Measurements from ENCODE around the gene ITPR1.

ITPR1 gene

DNA sequence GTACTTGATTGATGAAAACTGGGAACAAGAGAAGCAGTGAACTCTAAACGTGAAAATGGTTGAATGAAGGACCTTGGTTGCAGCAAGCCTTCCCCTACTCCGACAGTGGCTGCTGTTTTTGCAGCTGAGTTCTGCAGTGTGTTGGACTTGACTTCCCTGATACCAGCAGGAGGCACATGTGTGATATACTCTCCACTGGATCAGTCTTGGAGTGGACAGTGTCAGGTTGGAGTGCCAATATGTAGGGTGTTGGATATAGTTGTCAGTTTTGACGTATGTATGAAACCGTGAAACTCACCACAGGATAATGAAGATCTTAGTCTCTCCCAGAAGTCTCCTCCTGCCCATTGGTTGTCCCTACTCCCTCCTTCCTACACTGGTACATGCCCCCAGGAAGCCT, 106.5 kb downstream of the ITPR1 start:
- DNase-seq = no peak

DNA sequence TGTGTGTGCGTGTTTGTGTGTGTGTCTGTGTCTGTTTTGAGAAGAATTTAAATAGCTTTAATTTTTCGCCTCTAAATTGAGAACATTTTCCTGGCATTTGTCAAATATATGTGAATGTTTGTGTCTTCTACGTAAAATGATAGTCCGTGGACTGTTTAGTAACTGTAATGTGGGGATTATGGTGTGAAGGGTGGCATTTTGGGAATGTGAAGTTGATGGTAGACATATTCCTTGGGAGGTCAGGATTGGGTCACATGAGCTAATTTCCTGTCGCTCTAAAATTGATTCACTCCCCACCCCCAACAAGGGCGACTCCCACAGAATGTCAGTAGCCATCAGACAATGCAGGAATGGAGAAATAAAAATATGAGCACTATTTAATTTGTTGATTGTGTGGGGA, 107.3 kb downstream of the ITPR1 start:
- DNase-seq = no peak

DNA sequence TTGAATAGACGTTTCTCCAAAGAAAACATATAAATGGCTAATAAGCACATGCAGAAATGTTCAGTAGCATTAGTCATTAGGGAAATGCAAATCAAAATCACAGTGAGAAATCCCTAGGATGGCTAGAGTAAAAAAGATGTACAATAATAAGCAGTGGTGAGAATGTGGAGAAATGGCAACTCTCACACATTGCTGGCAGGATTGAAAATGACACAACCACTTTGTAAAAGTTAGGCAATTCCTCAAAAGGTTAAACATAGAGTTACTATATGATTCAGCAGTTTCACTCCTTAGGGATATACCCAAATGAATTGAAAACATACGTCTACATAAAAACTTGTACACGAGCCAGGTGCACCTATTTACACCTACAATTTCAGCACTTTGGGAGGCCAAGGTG, 108.7 kb downstream of the ITPR1 start:
- DNase-seq = no peak

DNA sequence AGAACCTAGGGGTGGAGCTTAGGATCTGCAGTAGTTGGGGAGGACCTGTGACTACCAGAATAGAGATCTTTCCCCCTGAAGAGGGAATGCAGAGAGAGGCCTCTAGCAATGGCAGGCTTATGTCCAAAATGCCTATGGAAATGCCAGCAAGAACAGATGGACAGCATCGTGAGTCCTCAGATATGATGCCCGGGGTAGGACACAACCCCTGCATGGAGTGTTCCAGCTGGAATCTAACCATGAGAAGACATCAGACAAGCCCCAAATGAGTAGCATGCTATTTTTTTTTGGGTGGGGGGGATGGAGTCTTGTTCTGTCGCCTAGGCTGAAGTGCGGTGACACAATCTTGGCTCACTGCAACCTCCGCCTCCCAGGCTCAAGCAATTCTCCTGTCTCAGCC, 111.5 kb downstream of the ITPR1 start:
- DNase-seq = no peak

DNA sequence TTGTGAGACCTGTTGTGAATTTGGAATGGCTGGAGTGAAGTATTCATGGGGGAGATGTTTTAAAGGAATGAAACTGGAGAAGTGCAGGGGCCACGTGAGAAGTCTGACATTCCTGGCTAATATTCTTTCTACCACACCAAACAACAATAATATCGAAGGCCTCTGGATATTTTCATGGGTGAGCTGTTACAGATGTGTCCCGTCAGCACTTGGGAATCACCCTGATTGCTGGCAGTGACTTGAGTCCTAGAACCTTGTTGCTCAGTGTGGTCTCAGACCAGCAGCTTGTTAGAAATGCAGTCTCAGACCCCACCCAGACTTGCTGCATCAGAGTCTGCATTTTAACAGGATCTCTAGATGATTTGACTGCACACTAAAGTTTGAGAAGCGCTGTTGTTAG, 113.8 kb downstream of the ITPR1 start:
- DNase-seq = no peak

DNA sequence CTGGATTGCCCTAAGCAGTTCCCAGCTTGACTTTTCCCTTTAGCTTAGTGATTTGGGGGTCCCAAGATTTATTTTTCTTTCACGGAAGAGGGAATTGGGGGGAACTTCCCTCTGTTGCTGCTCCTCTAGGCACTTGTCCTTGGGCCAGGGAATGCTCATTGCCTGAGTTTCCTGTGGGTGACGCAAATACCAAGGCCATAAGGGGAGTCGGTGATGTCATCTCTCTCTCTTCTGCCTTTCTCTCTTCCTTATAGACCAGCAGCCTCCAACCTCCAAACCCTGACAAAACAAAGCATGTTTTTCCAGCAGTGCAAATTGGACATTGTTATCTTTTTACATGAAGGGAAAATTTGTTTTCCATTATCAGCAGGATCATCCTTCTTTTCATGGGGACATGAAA, 120.2 kb downstream of the ITPR1 start:
- DNase-seq = no peak

DNA sequence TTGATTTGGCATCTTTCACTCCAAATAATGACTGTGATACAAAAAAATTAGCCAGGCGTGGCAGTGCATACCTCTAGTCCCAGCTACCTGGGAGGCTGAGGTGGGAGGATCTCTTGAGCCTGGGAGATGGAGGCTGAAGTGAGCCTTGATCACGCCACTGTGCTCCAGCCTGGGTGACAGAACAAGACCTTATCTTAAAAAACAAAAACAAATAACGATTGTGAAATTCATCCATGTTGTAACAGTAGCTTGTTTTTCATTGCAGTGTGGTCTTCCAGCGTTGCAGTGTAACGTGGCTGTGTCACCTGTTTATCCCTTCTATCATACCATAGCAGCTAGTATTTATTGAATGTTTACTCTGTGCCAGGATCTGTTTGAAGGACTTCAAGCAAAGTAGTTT, 120.9 kb downstream of the ITPR1 start:
- DNase-seq = no peak

DNA sequence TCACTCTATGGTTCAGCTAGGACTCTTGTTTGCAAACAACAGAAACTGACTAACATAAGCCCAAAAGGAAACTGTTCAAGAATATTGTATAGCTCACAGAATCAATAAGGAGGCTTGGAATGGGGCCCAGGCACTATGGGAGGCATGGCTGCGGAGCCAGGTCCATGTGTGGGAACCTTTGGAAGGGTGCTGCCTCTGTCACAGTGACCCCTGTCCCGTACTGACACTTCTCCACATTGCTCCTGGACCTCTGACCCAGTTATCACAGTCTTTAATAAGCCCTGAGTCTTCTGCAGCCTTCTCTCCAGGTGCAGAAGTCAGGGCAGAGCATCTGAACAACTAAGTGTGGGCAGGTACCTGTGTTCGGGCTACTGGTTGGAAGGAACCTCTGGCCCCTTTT, 121.8 kb downstream of the ITPR1 start:
- DNase-seq = no peak

DNA sequence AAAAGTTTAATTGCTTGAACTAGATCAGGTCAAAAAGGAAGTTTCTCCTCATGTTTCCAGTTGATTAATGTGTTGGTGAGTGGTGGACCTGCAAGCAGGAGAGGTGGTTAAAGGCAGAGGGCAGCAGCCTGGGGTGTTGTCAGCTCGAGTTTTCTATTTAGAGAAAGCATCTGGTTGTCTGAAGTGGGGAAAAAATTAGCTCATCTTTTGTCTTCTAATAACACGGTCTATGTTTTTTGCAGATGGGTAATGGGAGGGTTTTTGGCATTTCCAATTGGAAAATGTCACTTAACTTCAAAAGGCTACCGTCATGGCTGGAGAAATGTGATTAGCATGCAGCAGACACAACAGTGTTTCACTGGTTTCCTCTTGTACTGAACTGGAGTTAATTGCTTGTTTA, 122.6 kb downstream of the ITPR1 start:
- no peak for DNase-seq

DNA sequence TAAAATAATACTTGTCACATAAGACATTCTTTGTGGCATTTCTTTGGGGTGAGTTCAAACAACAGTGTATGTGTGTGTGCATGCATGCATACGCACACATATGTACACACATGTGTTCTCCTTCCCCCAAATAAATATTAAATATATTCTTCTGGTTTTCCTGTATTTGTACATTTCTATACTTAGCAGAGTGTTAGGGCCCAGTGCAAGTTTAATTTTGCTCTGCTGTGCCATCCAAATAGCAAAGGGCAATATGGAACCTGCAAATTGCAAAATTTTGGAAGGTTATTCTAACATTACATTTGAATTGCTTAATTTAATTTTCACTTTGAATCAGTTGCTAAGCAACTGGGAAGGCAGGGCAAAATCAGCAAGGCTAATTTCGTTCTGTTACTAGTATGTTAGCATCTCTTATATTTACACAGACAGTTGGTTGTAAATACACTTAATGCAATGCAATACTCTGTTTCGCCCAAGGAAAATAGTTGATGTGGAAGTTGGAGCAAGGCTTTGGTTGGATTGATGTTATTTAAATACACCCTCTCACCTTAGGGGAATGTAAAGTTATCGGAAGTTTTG, 130.4 kb downstream of the ITPR1 start:
- no peak for DNase-seq

DNA sequence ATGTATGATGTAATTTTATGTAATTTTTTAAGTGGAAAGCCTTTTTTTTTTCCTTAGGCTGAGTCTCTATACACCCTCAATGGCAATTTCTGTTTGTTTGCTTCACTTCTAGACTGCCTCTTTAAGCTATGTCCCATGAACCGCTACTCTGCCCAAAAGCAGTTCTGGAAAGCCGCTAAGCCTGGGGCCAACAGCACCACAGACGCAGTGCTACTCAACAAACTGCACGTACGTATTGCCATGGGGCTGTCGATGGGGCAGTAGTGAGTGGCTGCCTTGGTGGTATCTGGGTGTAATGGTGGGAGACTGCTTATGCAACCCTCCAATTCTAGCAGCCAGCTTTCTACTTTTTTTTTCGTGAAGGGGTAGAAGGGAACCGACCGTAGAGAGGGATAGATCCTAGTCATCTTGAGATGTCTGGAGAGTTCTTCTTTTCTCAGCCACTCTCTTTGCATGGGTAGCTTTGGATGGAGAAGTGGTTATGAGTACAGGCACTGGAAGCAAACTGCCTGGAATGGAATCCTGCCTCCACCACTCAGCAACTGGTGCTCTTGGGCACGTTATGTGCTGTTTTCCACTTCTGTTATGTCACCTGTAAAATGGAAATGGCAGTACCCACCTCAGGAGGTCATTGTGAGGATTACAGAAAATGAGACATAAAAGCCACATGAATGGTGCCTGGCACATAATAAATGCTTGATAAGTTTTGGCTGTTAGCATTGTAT, 134.7 kb downstream of the ITPR1 start:
- no peak for DNase-seq

DNA sequence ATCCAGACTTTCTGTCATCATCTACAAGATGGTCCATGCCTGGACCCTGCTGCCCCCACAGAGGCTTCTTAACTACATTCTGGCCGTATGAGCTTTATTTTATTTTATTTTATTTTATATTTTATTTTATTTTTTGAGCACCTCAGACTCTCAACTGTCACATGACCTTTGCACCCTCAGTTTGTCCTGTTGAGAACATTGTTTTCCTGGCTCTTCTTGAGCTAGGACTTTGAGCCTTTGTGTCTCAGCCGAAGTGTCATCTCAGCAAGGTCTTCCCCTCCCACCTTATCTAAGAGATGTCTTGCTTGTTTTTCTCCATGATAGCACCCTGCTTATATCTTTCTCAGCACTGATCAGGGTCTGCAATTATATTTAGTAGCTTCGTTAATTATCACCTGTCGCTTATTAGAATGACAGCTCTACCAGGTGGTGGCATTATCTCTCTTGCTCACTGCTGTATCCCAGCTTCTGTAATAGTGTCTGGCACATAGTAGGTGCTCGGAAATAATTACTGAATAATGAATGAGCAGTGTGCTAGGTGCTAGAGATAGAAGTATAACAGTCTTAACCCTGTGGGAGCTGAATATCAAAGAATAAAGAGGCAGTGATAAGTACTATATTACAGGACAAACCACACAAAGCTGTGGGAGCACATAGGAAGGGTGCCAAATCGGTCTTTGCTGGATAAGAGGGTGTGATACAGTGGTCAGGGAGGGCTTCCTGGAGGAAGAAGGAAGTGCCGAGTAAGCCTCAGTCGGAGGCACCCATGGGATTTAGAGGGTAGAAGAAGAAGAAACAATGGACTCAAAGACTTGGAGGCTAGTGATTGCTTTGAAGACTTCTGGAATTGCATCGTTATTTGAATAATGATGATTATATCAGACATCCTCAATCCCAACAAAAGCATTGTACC, 136.2 kb downstream of the ITPR1 start:
- no peak for DNase-seq

DNA sequence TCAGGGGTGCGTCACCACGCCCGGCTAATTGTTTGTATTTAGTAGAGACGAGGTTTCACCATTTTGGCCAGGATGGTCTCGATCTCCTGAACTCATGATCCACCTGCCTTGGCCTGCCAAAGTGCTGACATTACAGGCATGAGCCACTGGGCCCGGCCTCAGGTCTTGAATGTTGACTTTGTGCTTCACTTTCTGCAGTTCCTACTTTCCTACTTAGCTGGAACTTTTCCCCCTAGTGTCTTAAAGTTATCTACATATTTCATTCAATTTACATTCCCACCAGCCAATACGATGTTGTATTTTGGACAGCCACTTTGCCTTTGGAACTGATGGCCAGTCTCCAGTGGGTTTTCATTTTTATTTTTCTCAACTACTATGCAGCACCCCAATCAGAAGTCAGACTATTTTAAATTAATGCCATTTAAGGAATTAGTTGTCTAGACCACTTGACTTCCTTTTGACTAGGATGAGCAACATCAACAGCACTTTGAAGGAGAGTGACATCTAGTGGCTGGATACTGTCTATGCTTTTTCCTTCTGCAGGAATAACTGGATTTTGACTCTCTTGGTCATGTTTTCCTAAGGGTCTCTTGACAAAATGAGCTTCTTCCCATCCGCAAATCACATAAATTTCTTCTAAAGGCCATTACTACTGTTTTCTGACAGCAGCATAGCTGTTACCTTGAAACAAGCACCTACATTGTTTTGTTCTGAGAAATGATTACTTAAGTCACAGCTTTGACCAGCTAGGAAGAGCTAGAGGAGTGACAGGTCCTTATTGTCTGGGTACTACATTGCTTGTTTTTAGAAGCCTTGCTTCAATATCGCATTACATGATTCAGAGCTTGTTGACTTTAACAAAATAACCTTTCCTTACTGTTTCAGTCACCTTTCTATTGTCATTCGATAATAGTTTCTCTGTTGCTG, 140.2 kb downstream of the ITPR1 start:
- DNase-seq = peak; percentile 18

DNA sequence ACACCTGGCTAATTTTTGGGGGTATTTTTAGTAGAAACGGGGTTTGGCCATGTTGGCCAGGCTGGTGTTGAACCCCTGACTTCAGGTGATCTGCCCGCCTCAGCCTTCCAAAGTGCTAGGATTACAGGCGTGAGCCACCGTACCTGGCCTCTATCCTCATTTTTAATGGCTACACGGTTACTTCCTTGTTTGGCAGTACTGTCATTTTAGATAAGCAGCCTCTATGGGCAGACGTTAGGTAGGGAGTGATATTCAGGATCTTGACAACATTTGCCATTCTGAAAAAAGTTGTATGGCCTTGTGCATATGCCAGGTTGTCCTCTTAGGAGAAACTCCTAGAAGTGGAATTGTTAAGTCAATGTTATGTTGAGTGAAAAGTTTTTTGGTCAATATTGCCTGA, 141.7 kb downstream of the ITPR1 start:
- no peak for DNase-seq

DNA sequence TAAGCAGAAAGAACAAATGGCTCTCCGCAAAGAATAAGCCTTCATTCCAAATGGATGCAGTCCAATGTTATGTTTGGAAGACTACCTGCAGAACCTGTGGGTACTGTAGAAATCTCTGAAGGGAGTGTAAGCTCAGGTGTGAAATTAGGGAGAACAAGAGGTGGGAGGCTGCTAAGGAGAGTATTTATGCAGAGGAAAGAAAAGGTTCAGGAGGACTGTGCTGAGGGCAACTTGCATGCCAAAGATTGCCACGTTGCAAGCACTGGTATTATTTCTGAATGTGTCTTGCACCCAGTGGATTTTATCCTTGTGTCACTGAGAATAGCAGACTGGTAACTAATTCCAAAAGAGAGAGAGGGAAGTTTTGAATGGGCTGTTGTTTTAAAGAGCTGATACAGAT, 144.1 kb downstream of the ITPR1 start:
- no peak for DNase-seq

DNA sequence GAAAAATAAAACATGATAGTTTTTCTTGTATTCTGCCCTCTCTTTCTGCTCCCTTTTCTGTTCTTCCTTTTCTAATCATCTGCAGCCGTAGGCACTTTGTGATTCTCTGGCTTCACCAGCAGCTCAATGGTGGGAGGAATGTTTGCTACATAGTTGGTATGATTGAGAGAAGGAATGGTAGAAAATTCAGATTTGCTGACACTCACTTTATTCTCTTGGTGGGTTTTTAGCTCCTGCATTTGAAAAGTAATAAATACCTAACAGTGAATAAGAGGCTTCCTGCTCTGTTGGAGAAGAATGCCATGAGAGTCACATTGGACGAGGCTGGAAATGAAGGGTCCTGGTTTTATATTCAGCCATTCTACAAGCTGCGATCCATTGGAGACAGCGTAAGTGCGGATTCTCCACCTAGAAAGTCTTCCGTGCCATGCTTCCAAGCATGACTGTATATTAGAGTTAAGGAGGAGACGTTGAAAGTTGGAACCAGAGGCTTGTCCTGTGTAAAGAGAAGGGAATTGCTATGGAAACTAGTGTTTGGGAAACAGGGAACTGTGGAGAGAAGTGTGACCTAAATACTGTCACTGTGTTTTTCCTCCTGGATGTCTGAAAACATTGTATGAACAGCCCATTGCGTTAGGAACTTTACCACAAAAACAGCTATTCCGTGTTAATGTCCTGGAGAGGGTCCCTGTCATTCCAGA, 148.9 kb downstream of the ITPR1 start:
- DNase-seq = no peak

DNA sequence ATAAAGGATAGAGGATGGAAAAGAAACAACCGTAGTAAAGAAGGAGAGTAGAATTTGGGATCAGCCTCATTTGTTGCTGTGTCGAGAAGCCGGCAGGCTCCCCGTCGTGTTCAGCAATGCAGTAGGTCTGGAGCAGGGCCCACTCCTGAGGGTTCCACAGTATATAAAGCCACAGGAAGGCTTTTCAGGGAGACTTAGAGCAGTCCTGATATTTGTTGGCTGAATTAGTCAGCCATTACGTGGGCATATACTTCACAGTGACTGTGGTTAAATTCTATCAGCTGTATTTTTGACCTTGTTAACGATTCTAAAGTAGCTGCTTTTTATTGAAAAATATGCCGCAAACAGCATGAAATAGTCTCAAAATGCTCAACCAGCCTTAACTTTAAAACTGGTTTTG, 149.5 kb downstream of the ITPR1 start:
- no peak for DNase-seq

DNA sequence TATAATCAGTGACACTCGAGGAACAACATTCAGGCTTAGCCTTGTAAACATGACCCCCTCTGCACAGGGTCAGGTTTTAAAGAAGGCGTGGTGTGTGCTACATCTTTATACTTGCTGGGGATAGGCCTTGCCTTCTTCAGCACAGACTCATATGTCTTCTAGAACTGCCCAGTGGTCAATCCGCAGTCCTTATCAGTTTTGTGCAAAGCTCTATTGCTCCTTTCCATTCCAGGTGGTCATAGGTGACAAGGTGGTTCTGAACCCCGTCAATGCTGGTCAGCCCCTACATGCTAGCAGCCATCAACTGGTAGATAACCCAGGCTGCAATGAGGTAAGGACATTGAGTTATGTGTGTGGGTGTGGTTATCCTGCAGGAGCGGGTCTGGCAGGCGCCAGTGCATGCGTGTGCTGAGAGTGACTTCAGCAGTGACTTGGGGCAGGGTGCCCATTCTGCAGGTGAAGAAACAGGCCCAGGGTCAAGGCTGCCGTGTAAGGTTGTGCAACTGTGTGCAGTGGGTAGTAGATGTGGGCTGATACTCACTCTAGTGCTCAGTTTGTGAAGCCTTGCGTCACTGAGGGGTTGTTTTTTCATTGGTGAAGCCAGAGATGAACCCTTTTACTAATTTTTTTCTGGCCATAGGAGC, 150.9 kb downstream of the ITPR1 start:
- DNase-seq = no peak

DNA sequence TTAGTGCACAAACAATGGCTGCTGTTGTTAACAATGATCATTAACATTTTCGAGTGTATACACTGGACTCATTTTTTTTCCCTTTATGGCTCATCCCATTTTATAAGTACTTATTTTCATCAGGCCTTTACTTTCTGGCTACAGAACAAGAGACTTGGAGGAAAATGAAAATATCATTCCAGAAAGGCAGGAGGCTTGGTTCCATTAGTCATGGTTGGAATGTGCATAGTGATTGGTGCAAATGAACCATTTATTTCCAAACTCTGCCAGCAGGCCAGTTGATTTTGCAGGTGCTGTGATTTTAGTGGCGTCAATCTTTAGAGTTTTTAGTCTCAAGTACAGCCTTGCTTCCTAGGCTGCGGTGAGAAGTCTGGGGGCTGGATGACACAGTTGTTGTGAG, 151.8 kb downstream of the ITPR1 start:
- no peak for DNase-seq

DNA sequence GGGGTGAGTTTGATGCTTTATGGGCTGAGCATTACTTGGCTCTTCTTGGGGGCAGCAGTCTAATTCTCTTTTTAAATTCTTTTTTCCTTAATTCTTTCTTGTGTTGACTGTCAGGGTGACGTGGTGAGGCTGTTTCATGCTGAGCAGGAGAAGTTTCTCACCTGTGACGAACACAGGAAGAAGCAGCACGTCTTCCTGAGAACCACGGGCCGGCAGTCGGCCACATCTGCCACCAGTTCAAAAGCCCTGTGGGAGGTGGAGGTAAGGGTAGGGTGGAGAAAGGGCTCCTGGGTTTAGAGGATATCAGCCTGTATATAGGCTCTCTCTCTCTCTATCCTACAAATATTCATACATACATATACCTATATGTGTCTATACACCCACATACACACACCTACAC, 152.3 kb downstream of the ITPR1 start:
- no peak for DNase-seq

DNA sequence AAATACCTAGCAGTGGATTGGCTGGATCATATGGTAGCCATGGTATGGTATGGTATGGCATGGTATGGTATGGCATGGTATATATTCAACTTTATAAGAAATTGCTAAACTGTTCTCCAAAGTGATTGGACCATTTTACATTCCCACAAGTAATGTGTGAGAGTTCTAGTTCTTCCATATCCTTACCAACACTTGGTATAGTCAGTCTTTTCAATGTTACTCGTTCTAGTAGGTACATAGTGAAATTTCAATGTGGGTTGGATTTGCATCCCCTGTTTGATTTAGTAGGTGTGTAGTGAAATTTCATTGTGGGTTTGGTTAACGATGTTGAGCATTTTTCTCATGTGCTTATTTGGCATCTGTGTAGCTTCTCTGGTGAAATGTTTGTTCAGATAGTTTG, 154.3 kb downstream of the ITPR1 start:
- no peak for DNase-seq

All from NCI-H510A treated with DMSO at 0.1 percent for 48 hours (cell line).